RWPE2 (cell line): Measurements from ENCODE around the gene AGMO.

Experiments
- ATAC-seq: fragments of 200-7000 bp; cut with Tn5 transposase; 3 replicates; pipeline ENCODE4 v1.9.1; 2021; ENCODE audit warnings: low read depth
- DNase-seq: peaks from one replicate; pipeline ENCODE4 v3.0.0-alpha.2; 2020; ENCODE audit warnings: low spot score
- H3K27ac ChIP-seq: fragments of 450-650 bp; 2 replicates; pipeline ENCODE4 v1.5.1; 2017; ENCODE audit warnings: mild to moderate bottlenecking; ENCODE audit not compliant: poor library complexity, severe bottlenecking
- H3K27me3 ChIP-seq: fragments of 250-450 bp; sonication (Bioruptor Pico); 2 replicates; pipeline ENCODE4 v1.5.1; 2021; ENCODE audit warnings: mild to moderate bottlenecking, moderate library complexity; ENCODE audit not compliant: insufficient read depth, poor library complexity, severe bottlenecking
- H3K36me3 ChIP-seq: fragments of 250-450 bp; sonication (Bioruptor Pico); 2 replicates; pipeline ENCODE4 v1.5.1; 2020; ENCODE audit warnings: low read depth, mild to moderate bottlenecking, moderate library complexity
- H3K4me1 ChIP-seq: fragments of 250-450 bp; sonication (Bioruptor Pico); 2 replicates; pipeline ENCODE4 v1.5.1; 2021; ENCODE audit warnings: mild to moderate bottlenecking, moderate library complexity; ENCODE audit not compliant: insufficient read depth, poor library complexity, severe bottlenecking
- H3K4me3 ChIP-seq: fragments of 250-450 bp; sonication (Bioruptor Pico); 2 replicates; pipeline ENCODE4 v1.5.1; 2021; ENCODE audit warnings: mild to moderate bottlenecking, moderate library complexity; ENCODE audit not compliant: severe bottlenecking
- H3K9me3 ChIP-seq: fragments of 250-450 bp; sonication (Bioruptor Pico); 2 replicates; pipeline ENCODE4 v1.5.1; 2021; ENCODE audit warnings: mild to moderate bottlenecking, moderate library complexity; ENCODE audit not compliant: severe bottlenecking
- CTCF ChIP-seq: fragments of 450-650 bp; IDR thresholded peaks from one replicate; pipeline ENCODE4 v1.5.1; 2017; ENCODE audit warnings: mild to moderate bottlenecking, moderate library complexity; ENCODE audit not compliant: poor library complexity, severe bottlenecking

The AGMO gene

GRCh38 chr7:15558756-15559155, 3.1 kb downstream of the AGMO start:
- no peak overlapping the region for H3K4me3 ChIP-seq
- H3K27ac ChIP-seq: no peak overlapping the region
- no peaks in the 10 kb centered on the region for H3K9me3 ChIP-seq
- H3K27me3 ChIP-seq: no peaks in the 10 kb centered on the region
- ATAC-seq (peak; percentile 49; the same call in 1 of the 3 replicates), DNase-seq (no peak)
- TF ChIP-seq CTCF: no peak
- peaks cover 24% of the 10 kb centered on the region for H3K4me1 ChIP-seq
- H3K36me3 ChIP-seq: no peaks in the 10 kb centered on the region

GRCh38 chr7:15557686-15558085, 4.1 kb downstream of the AGMO start:
- Histone ChIP-seq H3K27me3 (no peaks in the 10 kb centered on the region), H3K4me1 (peaks cover 24% of the 10 kb centered on the region), H3K9me3 (no peaks in the 10 kb centered on the region), H3K4me3 (no peak overlapping the region), H3K27ac (no peak overlapping the region), H3K36me3 (no peaks in the 10 kb centered on the region)
- ATAC-seq (no peak), DNase-seq (no peak)
- no peak for TF ChIP-seq CTCF

GRCh38 chr7:15557186-15557585, 4.6 kb downstream of the AGMO start:
- Histone ChIP-seq H3K36me3 (no peaks in the 10 kb centered on the region), H3K9me3 (no peaks in the 10 kb centered on the region), H3K27ac (no peak overlapping the region), H3K27me3 (no peaks in the 10 kb centered on the region), H3K4me1 (peaks cover 24% of the 10 kb centered on the region), H3K4me3 (no peak overlapping the region)
- no peak for ATAC-seq
- no peak for DNase-seq
- TF ChIP-seq CTCF: no peak

- no peak for ATAC-seq
- no peak for TF ChIP-seq CTCF
- H3K36me3 ChIP-seq: no peaks in the 10 kb centered on the region
- H3K27ac ChIP-seq: no peak overlapping the region
- peaks cover 24% of the 10 kb centered on the region for H3K4me1 ChIP-seq
- no peaks in the 10 kb centered on the region for H3K27me3 ChIP-seq
- DNase-seq: no peak
- no peaks in the 10 kb centered on the region for H3K9me3 ChIP-seq
- H3K4me3 ChIP-seq: no peak overlapping the region
Measured at GRCh38 chr7:15556339-15557105, 5.3 kb downstream of the AGMO start.

GRCh38 chr7:15555381-15555859, 6.4 kb downstream of the AGMO start:
- ATAC-seq (peak; percentile 67), DNase-seq (no peak)
- no peaks in the 10 kb centered on the region for H3K27me3 ChIP-seq
- no peaks in the 10 kb centered on the region for H3K9me3 ChIP-seq
- H3K36me3 ChIP-seq: no peaks in the 10 kb centered on the region
- peak; percentile 53 for TF ChIP-seq CTCF
- no peak overlapping the region for H3K4me3 ChIP-seq
- H3K27ac ChIP-seq: no peak overlapping the region
- peaks cover 24% of the 10 kb centered on the region for H3K4me1 ChIP-seq
